Cardiac fibroblast (primary cell): ENCODE measurements around the gene BEND6.

Source experiments
- DNase-seq, 2 donors: peaks; one replicate each; pipeline versions ENCODE4 v3.0.0 to v3.0.0-alpha.2; 2010; ENCODE audit warnings: low read depth in 2 of 2
- H3K4me3 ChIP-seq, 2 donors: replicated peaks in 1 of 2; 1 replicate in 1 of 2; 2 replicates in 1 of 2; pipeline ENCODE4 v1.5.1; 2011; ENCODE audit warnings: low read depth in 2 of 2, low read length in 2 of 2, mild to moderate bottlenecking in 2 of 2, moderate library complexity in 1 of 2
- TF ChIP-seq, protein P1 (sequence below): IDR thresholded peaks from one replicate; pipeline ENCODE4 v1.5.1; 2011; ENCODE audit warnings: low read depth, mild to moderate bottlenecking, low read length, inconsistent platforms

BEND6 gene

DNA sequence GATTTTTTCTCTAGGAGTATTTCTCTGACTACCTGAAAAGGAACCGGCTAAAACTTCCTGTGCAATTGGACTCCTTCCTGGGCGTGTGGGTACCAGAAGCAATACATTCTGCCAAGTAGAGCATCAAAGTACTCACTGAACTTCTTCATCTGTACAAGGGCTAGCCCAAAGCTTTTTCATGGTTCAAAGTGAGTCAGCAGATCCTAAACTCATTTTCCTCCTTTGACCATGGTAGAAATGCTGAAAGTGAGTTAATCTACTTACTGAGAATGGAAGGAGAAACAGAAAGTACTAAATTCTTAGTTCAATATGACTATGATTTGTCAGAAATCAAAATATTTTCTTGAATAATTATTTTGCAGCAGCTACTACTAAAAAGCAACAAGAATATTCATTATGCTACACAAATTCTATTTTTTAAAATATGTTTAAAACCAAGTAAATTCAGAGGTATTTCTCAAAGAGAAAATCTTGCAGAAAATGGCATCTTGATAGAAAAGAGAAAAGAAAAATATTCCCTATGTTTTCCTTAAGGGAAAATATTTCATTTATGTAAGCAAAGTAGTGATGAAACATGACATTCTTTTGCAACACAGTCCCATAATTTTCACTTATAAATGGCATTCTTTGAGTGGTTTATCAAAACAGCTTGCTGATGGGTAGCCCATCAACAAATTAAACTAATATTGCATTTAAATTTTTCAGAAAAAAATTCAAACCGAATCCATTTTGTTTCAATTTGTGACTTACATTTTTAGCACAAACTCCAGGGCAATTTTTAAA, 3.7 kb upstream of the BEND6 start:
- peak; percentile 35 to 46 for DNase-seq
- no peak overlapping the region for H3K4me3 ChIP-seq
- TF ChIP-seq, protein P1, sequence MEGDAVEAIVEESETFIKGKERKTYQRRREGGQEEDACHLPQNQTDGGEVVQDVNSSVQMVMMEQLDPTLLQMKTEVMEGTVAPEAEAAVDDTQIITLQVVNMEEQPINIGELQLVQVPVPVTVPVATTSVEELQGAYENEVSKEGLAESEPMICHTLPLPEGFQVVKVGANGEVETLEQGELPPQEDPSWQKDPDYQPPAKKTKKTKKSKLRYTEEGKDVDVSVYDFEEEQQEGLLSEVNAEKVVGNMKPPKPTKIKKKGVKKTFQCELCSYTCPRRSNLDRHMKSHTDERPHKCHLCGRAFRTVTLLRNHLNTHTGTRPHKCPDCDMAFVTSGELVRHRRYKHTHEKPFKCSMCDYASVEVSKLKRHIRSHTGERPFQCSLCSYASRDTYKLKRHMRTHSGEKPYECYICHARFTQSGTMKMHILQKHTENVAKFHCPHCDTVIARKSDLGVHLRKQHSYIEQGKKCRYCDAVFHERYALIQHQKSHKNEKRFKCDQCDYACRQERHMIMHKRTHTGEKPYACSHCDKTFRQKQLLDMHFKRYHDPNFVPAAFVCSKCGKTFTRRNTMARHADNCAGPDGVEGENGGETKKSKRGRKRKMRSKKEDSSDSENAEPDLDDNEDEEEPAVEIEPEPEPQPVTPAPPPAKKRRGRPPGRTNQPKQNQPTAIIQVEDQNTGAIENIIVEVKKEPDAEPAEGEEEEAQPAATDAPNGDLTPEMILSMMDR, result no peak

DNA sequence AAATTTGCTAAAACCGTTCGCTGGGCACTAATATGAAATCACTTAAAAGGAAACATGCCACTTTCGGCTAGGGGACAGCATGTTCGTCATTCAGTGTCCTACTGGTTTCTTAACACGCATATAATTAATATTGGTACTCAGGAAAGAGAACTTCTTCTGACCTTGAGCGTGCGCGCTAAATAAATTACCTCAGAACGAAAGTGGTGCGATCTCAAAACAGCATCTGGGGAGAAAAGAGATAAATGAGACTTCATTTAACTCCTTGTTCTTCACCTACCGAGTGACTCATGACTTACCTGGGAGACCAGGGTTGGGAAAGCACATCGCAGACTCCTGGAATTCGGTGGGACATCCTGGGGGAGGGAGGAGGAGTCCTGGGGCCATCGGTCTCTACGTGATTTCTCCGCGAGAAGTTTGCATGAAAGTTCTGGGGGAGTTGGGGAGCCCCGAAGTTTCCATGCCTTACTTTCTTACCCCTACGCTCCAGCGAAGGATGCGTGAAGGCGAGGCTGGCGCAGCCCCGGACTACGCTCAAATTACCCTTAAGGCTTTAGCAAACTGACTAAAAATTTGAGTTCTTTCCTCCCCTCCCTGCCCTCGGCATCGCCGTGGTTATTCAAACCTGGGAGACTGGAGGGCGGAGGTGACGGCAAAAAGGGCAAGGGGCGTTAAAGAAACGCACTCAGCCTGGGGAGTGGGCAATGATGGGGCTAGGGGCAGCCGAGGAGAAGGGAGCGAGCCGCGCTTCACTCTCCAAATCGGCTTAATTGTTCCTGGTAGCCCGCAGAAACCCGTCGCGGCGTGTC, 1.1 kb upstream of the BEND6 start:
- TF ChIP-seq, protein P1, result no peak

DNA sequence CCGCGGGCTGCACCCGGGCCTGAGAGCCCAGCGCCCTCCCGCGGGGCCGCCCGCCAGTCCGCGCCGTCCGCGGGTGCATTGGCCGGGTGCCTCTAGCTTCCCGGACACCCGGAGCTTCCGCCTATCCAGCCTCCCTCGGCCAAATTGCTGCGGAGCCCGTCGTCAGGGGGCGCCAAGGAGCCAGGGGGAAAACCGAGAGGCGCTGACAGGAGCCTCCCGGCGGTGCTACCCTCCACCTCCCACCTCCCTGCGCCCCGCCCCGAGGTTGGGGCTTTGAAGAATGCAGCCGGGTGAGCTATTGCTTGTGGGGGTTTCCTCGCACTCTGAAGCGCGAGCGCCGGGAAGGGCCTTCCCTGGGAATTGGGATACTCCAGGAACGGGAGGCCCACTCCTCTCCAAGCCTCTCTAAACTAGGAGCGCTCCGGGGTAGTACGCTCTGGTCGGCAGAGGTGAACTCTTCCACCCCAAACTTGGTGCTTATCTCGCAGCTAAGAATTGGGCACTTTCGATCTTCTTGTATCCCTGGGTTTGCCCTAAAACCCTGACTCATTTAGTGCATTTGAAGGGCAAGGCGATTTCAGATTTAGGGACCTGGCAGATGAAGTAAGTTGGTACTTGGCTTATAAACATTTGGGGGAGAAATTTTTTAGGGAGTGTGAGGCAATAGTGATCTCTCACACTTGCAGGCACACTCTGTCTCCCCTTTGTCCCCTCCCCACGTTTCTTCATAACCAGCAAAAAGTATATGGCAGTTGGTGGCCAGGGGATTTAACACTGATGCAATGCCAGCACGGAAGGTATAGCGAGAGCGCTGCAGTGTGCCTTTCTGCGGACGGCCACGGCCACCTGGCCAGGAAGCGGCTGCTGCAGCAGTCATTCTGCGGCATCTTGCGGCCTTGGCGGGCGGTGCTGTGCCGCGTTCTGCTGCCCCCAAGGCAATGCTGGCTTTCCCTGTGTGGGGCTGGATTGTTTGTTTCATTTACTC, 556 bp downstream of the BEND6 start:
- peak overlapping the region; percentile 61 to 88 for H3K4me3 ChIP-seq
- peak; percentile 94 to 96 for DNase-seq
- TF ChIP-seq, protein P1, result peak; percentile 88

More for the DNA sequence above, 1.1 kb upstream of the BEND6 start:
- DNase-seq, result peak in 1 of 2 donors; percentile 32
- H3K4me3 ChIP-seq, result peak overlapping the region; percentile 85 to 88

DNA sequence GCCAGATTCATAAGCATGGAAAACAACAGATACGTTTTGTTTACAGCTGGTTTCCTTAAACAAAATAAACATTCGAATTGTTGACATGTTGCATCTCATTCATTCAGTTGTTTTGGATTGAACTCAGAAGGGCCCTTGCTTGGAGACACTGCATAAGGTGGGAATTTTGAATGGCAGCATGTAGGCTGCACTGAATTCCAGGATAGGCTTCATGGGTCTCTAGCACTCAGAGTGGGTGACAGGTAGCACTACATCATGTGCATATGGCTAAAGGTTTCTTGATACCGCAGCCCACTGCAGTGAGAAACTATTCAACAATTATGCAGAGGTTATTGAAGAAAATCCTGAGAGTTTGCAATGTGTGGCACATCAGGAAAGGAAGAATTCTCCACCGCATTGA, 1.6 kb downstream of the BEND6 start:
- no peak for DNase-seq
- TF ChIP-seq, protein P1, result no peak
- no peak overlapping the region for H3K4me3 ChIP-seq

DNA sequence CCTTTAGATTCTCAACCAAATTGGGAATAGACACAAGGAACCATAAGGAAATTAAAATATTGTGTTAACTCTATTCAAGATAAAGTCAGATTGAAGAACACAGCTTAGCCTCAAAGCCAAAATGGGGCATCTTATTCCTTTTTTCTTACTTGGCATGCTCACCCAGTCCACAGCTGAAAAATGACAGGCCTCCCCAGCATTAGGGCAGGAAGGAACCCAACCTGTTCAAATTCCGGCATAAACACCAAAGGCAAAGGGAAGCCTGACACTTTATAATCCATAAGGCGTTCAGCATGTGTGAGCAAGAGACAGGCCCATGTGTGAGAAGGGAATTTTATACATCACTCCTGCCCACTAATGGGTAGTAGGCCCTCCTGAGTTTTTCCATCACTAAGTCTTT, 2.9 kb downstream of the BEND6 start:
- TF ChIP-seq, protein P1, result no peak
- DNase-seq, result no peak
- no peak overlapping the region for H3K4me3 ChIP-seq

DNA sequence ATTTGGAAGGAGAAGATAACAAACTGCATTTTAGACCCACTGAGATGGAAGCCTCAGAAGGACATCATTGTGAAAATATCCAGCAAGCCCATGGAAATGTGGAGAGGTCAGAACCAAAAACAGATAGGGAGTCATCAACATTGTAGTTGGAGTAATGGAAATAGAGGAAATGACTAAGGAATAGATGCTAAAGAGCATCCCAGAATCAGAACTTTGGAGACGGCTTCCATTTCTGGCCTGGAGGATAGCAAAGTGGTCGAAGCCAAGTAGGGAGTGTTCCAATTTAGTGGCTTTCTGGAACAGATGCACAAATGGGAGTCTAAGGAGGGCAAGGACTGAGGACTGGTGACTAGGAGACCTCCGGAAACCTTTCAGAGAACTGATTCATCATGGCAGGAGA, 3.6 kb downstream of the BEND6 start:
- H3K4me3 ChIP-seq, result no peak overlapping the region
- peak in 1 of 2 donors; percentile 42 for DNase-seq
- TF ChIP-seq, protein P1, result no peak
